ENCODE data around the gene MARK3. TPM values are rescaled to one million over a fixed set of nuclear protein-coding genes. Genes with fewer than 3 reads are reported as not detected.

MARK3 gene
- total RNA-seq, 1 experiment from 2014 or later: 189 TPM

DNA sequence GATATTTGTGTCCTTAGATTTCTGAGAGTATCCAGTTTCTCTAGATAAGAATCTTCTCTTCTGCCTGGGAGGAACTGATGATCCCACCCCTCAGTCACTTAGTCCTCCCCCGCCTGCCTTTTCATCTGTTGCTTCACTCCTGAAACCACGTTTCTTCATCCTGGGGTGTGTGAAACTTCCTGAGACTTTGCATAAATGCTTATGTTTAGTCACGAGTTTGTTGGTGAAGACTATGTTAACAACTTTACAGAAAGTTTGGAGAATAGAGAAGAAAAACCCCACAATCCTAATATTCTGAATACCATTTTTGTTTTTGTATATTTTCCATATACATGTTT, 33.2 kb downstream of the MARK3 start:
- Histone ChIP-seq H3K36me3 (ENCODE audit: low read depth) (peaks cover 28% of the 10 kb centered on the region), H3K9me2 (ENCODE audit: insufficient read depth) (no peaks in the 10 kb centered on the region), H3K79me2 (ENCODE audit: low read depth) (peaks cover 98% of the 10 kb centered on the region), H3K27ac (peak overlapping the region; percentile 7), H2AFZ (no peak overlapping the region), H3K4me3 (no peak overlapping the region), H4K20me1 (ENCODE audit: insufficient read depth) (peaks cover 88% of the 10 kb centered on the region), H3K27me3 (ENCODE audit: insufficient read depth, low read depth) (no peaks in the 10 kb centered on the region), H3K4me1 (replicated peaks; ENCODE audit: insufficient read depth) (peaks cover 36% of the 10 kb centered on the region), H3K9me3 (ENCODE audit: insufficient read depth, low read depth) (no peaks in the 10 kb centered on the region), H3K4me2 (no peak overlapping the region), H3F3A (ENCODE audit: insufficient read depth, low read depth) (peaks cover 75% of the 10 kb centered on the region)
- TF ChIP-seq, protein P1, sequence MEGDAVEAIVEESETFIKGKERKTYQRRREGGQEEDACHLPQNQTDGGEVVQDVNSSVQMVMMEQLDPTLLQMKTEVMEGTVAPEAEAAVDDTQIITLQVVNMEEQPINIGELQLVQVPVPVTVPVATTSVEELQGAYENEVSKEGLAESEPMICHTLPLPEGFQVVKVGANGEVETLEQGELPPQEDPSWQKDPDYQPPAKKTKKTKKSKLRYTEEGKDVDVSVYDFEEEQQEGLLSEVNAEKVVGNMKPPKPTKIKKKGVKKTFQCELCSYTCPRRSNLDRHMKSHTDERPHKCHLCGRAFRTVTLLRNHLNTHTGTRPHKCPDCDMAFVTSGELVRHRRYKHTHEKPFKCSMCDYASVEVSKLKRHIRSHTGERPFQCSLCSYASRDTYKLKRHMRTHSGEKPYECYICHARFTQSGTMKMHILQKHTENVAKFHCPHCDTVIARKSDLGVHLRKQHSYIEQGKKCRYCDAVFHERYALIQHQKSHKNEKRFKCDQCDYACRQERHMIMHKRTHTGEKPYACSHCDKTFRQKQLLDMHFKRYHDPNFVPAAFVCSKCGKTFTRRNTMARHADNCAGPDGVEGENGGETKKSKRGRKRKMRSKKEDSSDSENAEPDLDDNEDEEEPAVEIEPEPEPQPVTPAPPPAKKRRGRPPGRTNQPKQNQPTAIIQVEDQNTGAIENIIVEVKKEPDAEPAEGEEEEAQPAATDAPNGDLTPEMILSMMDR (conservative IDR thresholded peaks at IDR 0.05): no peak
- intact Hi-C loops (cut with micrococcal nuclease; ENCODE audit: unreplicated experiment): no loop called here
- DNase-seq: no peak
- ChIA-PET POLR2A (ENCODE audit: unreplicated experiment) (no interaction called here), CTCF (interaction anchor here (0.5 kb wide), 1 partner anchor 16 kb away, joined by 8 read pairs; no protein-coding TSS in a partner anchor)
- BruUV-seq (replicated peaks): no TSS peak

DNA sequence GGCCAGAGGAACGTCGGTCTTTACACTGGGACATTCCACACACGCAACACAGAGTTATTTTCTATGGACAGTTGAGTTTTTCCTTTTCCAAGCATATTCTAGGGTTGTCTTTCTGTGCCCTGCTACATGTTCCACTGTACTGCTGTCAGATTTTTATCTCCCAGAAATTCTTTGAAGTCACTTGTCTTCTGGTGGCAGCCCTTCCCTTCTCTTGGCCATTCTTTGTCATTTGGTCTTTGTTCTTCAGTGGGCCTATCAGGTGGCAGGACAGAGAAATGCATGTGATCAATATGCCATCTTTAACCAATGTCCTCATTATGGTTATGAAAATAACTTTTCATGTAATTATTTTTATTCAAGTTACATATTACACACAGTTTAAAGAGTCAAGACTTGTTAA, 36.3 kb downstream of the MARK3 start:
- POLR2A ChIA-PET (ENCODE audit: unreplicated experiment): interaction anchor here (0.6 kb wide), 1 partner anchor 205 kb away, joined by 3 read pairs; no protein-coding TSS in a partner anchor
- Histone ChIP-seq H3K27me3 (ENCODE audit: insufficient read depth, low read depth) (no peaks in the 10 kb centered on the region), H3K4me2 (peak overlapping the region; percentile 9), H3K36me3 (ENCODE audit: low read depth) (peaks cover 14% of the 10 kb centered on the region; the same call in 1 of the 2 replicates), H3K9me3 (ENCODE audit: insufficient read depth, low read depth) (no peaks in the 10 kb centered on the region), H3K4me3 (no peak overlapping the region), H3K79me2 (ENCODE audit: low read depth) (peaks cover 95% of the 10 kb centered on the region), H4K20me1 (ENCODE audit: insufficient read depth) (peaks cover 81% of the 10 kb centered on the region), H2AFZ (no peak overlapping the region), H3K4me1 (replicated peaks; ENCODE audit: insufficient read depth) (peaks cover 36% of the 10 kb centered on the region), H3F3A (ENCODE audit: insufficient read depth, low read depth) (peaks cover 79% of the 10 kb centered on the region), H3K9me2 (ENCODE audit: insufficient read depth) (no peaks in the 10 kb centered on the region), H3K27ac (peak overlapping the region; percentile 13)
- no peak for DNase-seq
- no TSS peak for BruUV-seq (replicated peaks)
- intact Hi-C loops (cut with micrococcal nuclease; ENCODE audit: unreplicated experiment): no loop called here
- CTCF ChIA-PET: no interaction called here
- TF ChIP-seq, protein P1 (conservative IDR thresholded peaks at IDR 0.05): no peak
- no peak for TF ChIP-seq EZH2 (IDR thresholded peaks at IDR 0.05; ENCODE audit: low read depth)

DNA sequence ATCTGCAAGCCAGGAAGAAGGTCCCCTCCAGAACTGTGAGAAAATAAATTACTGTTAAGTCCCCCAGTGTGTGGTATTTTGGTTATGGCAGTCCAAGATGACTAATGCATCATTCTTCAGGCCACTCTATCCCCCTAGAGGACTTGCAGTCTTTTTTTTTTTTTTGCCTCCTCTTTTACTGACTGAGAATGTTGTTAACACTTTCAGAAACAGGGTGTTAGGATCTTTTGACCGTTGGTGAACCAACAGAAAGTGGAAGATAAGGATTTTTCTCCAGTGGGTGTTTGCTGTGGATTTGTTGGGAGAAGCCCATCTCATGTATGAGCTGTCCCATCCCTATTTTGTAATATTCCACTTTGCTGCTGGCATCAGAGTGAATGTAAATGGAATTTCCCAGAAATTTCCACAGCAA, 37.8 kb downstream of the MARK3 start:
- CTCF ChIA-PET: no interaction called here

More for the DNA sequence above, 37.8 kb downstream of the MARK3 start:
- no peaks in the 10 kb centered on the region for H3K9me2 ChIP-seq (ENCODE audit: insufficient read depth)
- no peaks in the 10 kb centered on the region for H3K27me3 ChIP-seq (ENCODE audit: insufficient read depth, low read depth)
- no TSS peak for BruUV-seq (replicated peaks)
- intact Hi-C loops (cut with micrococcal nuclease; ENCODE audit: unreplicated experiment): no loop called here
- H3K27ac ChIP-seq: no peak overlapping the region
- H3K79me2 ChIP-seq (ENCODE audit: low read depth): peaks cover 95% of the 10 kb centered on the region
- POLR2A ChIA-PET (ENCODE audit: unreplicated experiment): interaction anchor here (0.6 kb wide), 1 partner anchor 319 kb away, joined by 6 read pairs; no protein-coding TSS in a partner anchor
- H3K4me2 ChIP-seq: no peak overlapping the region
- peaks cover 12% of the 10 kb centered on the region; the same call in 1 of the 2 replicates for H3K36me3 ChIP-seq (ENCODE audit: low read depth)
- H3K4me1 ChIP-seq (replicated peaks; ENCODE audit: insufficient read depth): peaks cover 29% of the 10 kb centered on the region
- H3K4me3 ChIP-seq: no peak overlapping the region
- H4K20me1 ChIP-seq (ENCODE audit: insufficient read depth): peaks cover 77% of the 10 kb centered on the region
- no peaks in the 10 kb centered on the region for H3K9me3 ChIP-seq (ENCODE audit: insufficient read depth, low read depth)
- H2AFZ ChIP-seq: no peak overlapping the region
- DNase-seq: no peak
- H3F3A ChIP-seq (ENCODE audit: insufficient read depth, low read depth): peaks cover 77% of the 10 kb centered on the region
- no peak for TF ChIP-seq EZH2 (IDR thresholded peaks at IDR 0.05; ENCODE audit: low read depth)
- TF ChIP-seq, protein P1 (conservative IDR thresholded peaks at IDR 0.05): no peak

Data from PC-9 (cell line).